Occipital lobe (tissue), 3 donors: ENCODE measurements around the gene PSD2. TPM values are rescaled to one million over a fixed set of nuclear protein-coding genes. Genes with fewer than 3 reads are reported as not detected.

Experiments used
- DNase-seq: peaks from one replicate; lab custom pipeline; 2025; lab: John Stamatoyannopoulos, UW
- small RNA-seq: library from RNA; depleted of rRNA; stranded (forward); fragments of <200 nt; gene quantifications from one replicate; pipeline ENCODE3, GENCODE V24; 2014
- total RNA-seq: library from RNA; depleted of rRNA; stranded (reverse); fragments of >200 nt; gene quantifications from one replicate; pipeline ENCODE4 v1.2.3, GENCODE V29; 2014

Gene PSD2
- total RNA-seq, 1 donor from 2014 or later = 17.0 TPM

GRCh38 chr5:139872851-139873794, 77.5 kb downstream of the PSD2 start:
- DNase-seq = no peak

GRCh38 chr5:139875957-139876356, 80.3 kb downstream of the PSD2 start:
- DNase-seq = no peak

GRCh38 chr5:139877129-139877597, 81.6 kb downstream of the PSD2 start:
- no peak for DNase-seq

- DNase-seq = no peak
Observed at GRCh38 chr5:139878093-139878492, 82.5 kb downstream of the PSD2 start.

GRCh38 chr5:139880416-139881142, 85.0 kb downstream of the PSD2 start:
- DNase-seq = no peak

- DNase-seq = no peak
Observed at GRCh38 chr5:139881143-139881733, 85.6 kb downstream of the PSD2 start.

GRCh38 chr5:139882316-139882715, 86.7 kb downstream of the PSD2 start:
- DNase-seq = no peak

- DNase-seq = no peak
Observed at GRCh38 chr5:139882961-139883539, 87.4 kb downstream of the PSD2 start.

GRCh38 chr5:139884144-139884543, 88.5 kb downstream of the PSD2 start:
- no peak for DNase-seq

GRCh38 chr5:139884734-139885133, 89.1 kb downstream of the PSD2 start:
- DNase-seq = no peak

GRCh38 chr5:139885172-139885856, 89.7 kb downstream of the PSD2 start:
- no peak for DNase-seq

- DNase-seq = no peak
Observed at GRCh38 chr5:139885857-139886208, 90.2 kb downstream of the PSD2 start.

GRCh38 chr5:139886213-139886612, 90.6 kb downstream of the PSD2 start:
- no peak for DNase-seq

- DNase-seq = no peak
Observed at GRCh38 chr5:139888370-139888769, 92.8 kb downstream of the PSD2 start.

GRCh38 chr5:139889410-139889809, 93.8 kb downstream of the PSD2 start:
- no peak for DNase-seq

GRCh38 chr5:139893873-139894272, 98.3 kb downstream of the PSD2 start:
- no peak for DNase-seq

Small RNAs within 50 kb of the gene (small RNA-seq; reads per million reads assigned to genes)
- not detected for gene AC008667.4

Other genes with a start within 250 kb of the PSD2 start
- 124 TPM for gene UBE2D2, start 234.5 kb upstream of the PSD2 start, total RNA-seq
- 37.1 TPM for gene CXXC5, start 147.5 kb upstream of the PSD2 start, total RNA-seq
- gene NRG2, start 247.5 kb downstream of the PSD2 start, total RNA-seq = 4.1 TPM